Gastrocnemius medialis (tissue), 4 donors: ENCODE data around the gene EFCAB11.

Experiments
- CTCF ChIP-seq, 5 experiments: fragments of 450-650 bp in 3 of 5; fragments of 200-600 bp in 2 of 5; sonication (generic) in 2 of 5; IDR thresholded peaks in 4 of 5; conservative IDR thresholded peaks in 1 of 5; 1 replicate in 4 of 5; 2 replicates in 1 of 5; pipeline ENCODE4 v1.5.1; 2016 to 2019; ENCODE audit warnings: antibody characterized with exemption in 5 of 5, mild to moderate bottlenecking in 3 of 5, moderate library complexity in 3 of 5
- POLR2A ChIP-seq, 2 donors: fragments of 450-650 bp; IDR thresholded peaks; one replicate each; pipeline ENCODE4 v1.6.1; 2017; ENCODE audit warnings: antibody characterized with exemption in 2 of 2, mild to moderate bottlenecking in 2 of 2, moderate library complexity in 2 of 2

GRCh38 chr14:89826596-89826995, 127.9 kb downstream of the EFCAB11 start:
- TF ChIP-seq CTCF (IDR thresholded peaks at IDR 0.05 in 4 of 5, conservative IDR thresholded peaks at IDR 0.05 in 1 of 5) (no peak), POLR2A (IDR thresholded peaks at IDR 0.05) (no peak)
